ENCODE results near the gene TRPV4.

The TRPV4 gene

GRCh38 chr12:109815757-109816617 is 17.2 kb downstream of the TRPV4 start:
- Histone ChIP-seq H3K4me3 (ENCODE audit: low read depth, low read length) (no peak overlapping the region), H3K36me3 (ENCODE audit: control insufficient read depth in 2 of 2, insufficient read depth in 1 of 2, low read length in 2 of 2) (peaks cover 0 to 9% of the 10 kb centered on the region in 2 experiments; a peak in 1 of 3 replicates), H3K4me1 (ENCODE audit: control insufficient read depth, insufficient read depth, low read length) (no peaks in the 10 kb centered on the region), H3K9me3 (ENCODE audit: control insufficient read depth, insufficient read depth, low read depth, low read length) (no peaks in the 10 kb centered on the region), H3K27ac (ENCODE audit: extremely low read depth, low read depth, low read length) (no peak overlapping the region)
- TF ChIP-seq, protein P1, sequence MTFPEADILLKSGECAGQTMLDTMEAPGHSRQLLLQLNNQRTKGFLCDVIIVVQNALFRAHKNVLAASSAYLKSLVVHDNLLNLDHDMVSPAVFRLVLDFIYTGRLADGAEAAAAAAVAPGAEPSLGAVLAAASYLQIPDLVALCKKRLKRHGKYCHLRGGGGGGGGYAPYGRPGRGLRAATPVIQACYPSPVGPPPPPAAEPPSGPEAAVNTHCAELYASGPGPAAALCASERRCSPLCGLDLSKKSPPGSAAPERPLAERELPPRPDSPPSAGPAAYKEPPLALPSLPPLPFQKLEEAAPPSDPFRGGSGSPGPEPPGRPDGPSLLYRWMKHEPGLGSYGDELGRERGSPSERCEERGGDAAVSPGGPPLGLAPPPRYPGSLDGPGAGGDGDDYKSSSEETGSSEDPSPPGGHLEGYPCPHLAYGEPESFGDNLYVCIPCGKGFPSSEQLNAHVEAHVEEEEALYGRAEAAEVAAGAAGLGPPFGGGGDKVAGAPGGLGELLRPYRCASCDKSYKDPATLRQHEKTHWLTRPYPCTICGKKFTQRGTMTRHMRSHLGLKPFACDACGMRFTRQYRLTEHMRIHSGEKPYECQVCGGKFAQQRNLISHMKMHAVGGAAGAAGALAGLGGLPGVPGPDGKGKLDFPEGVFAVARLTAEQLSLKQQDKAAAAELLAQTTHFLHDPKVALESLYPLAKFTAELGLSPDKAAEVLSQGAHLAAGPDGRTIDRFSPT (tag by site-specific recombination; IDR thresholded peaks at IDR 0.05): 0 out of 2 replicates have a peak, but pooled peaks have one; percentile 32
- no peak for TF ChIP-seq ZFP41 (tag by site-specific recombination; IDR thresholded peaks at IDR 0.05; ENCODE audit: borderline replicate concordance)
- ChIA-PET CTCF (interaction anchor here (0.6 to 2.6 kb wide), 3 partner anchors 10 to 38 kb away, joined by 3 to 15 read pairs (median 13); no protein-coding TSS in a partner anchor), POLR2A (no interaction called here)

DNA sequence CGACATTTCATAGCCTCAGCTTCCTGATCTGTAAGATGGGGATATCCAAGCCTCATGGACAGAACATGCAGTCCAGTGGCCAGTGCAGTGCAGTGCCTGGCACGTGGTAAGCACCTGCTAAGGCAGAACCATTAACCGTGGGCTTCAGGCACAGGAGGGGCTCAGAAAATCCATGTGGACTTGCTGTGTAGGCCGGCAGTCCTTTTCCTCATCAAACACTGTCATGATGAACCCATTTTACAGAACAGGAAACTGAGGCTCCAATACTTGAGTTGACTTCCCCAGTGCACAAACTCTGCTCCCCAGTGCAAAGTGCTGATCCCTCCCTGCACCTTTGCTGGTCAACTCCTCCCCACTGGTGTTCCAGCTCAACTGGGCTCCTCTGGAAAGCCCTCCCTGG is 18.0 kb downstream of the TRPV4 start:
- Histone ChIP-seq H3K4me1 (ENCODE audit: control insufficient read depth, insufficient read depth, low read length) (no peaks in the 10 kb centered on the region), H3K36me3 (ENCODE audit: control insufficient read depth in 2 of 2, insufficient read depth in 1 of 2, low read length in 2 of 2) (peaks cover 0 to 9% of the 10 kb centered on the region in 2 experiments; a peak in 1 of 3 replicates), H3K27ac (ENCODE audit: extremely low read depth, low read depth, low read length) (no peak overlapping the region), H3K4me3 (ENCODE audit: low read depth, low read length) (no peak overlapping the region), H3K9me3 (ENCODE audit: control insufficient read depth, insufficient read depth, low read depth, low read length) (no peaks in the 10 kb centered on the region)
- POLR2A ChIA-PET: no interaction called here
- TF ChIP-seq ZNF558 (tag by site-specific recombination; IDR thresholded peaks at IDR 0.05) (no peak), ZNF621 (tag by site-specific recombination; IDR thresholded peaks at IDR 0.05) (no peak), SP2 (tag by site-specific recombination; IDR thresholded peaks at IDR 0.05) (no peak), ZBTB26 (tag by site-specific recombination; optimal IDR thresholded peaks at IDR 0.05) (no peak), SP7 (tag by site-specific recombination; IDR thresholded peaks at IDR 0.05) (no peak), KLF7 (tag by site-specific recombination; IDR thresholded peaks at IDR 0.05; ENCODE audit: borderline replicate concordance) (no peak), KLF1 (tag by site-specific recombination; IDR thresholded peaks at IDR 0.05) (no peak), BCL11A (tag by site-specific recombination; IDR thresholded peaks at IDR 0.05; ENCODE audit: low read depth) (no peak), YY1 (tag by site-specific recombination; IDR thresholded peaks at IDR 0.05) (no peak), WT1 (tag by site-specific recombination; IDR thresholded peaks at IDR 0.05) (no peak), ZNF830 (tag by site-specific recombination; IDR thresholded peaks at IDR 0.05; ENCODE audit: low read depth) (no peak), ZNF626 (tag by site-specific recombination; IDR thresholded peaks at IDR 0.05) (no peak), OSR2 (tag by site-specific recombination; IDR thresholded peaks at IDR 0.05) (no peak), SCRT1 (tag by site-specific recombination; IDR thresholded peaks at IDR 0.05; ENCODE audit: borderline replicate concordance) (no peak)
- TF ChIP-seq, protein P2, sequence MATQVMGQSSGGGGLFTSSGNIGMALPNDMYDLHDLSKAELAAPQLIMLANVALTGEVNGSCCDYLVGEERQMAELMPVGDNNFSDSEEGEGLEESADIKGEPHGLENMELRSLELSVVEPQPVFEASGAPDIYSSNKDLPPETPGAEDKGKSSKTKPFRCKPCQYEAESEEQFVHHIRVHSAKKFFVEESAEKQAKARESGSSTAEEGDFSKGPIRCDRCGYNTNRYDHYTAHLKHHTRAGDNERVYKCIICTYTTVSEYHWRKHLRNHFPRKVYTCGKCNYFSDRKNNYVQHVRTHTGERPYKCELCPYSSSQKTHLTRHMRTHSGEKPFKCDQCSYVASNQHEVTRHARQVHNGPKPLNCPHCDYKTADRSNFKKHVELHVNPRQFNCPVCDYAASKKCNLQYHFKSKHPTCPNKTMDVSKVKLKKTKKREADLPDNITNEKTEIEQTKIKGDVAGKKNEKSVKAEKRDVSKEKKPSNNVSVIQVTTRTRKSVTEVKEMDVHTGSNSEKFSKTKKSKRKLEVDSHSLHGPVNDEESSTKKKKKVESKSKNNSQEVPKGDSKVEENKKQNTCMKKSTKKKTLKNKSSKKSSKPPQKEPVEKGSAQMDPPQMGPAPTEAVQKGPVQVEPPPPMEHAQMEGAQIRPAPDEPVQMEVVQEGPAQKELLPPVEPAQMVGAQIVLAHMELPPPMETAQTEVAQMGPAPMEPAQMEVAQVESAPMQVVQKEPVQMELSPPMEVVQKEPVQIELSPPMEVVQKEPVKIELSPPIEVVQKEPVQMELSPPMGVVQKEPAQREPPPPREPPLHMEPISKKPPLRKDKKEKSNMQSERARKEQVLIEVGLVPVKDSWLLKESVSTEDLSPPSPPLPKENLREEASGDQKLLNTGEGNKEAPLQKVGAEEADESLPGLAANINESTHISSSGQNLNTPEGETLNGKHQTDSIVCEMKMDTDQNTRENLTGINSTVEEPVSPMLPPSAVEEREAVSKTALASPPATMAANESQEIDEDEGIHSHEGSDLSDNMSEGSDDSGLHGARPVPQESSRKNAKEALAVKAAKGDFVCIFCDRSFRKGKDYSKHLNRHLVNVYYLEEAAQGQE (tag by site-specific recombination; IDR thresholded peaks at IDR 0.05): no peak
- CTCF ChIA-PET: interaction anchor here (1.0 to 2.6 kb wide), 3 partner anchors 10 to 37 kb away, joined by 3 to 15 read pairs (median 13); no protein-coding TSS in a partner anchor
